Spleen (tissue), 7 donors: ENCODE measurements around the gene PLCB3.

ENCODE experiments used
- POLR2A ChIP-seq, 3 donors: fragments of 450-650 bp; IDR thresholded peaks; one replicate each; pipeline ENCODE4 v1.5.1; 2017; ENCODE audit warnings: antibody characterized with exemption in 3 of 3, mild to moderate bottlenecking in 1 of 3
- POLR2AphosphoS5 ChIP-seq, 3 donors: sonication (generic); formaldehyde crosslinking; IDR thresholded peaks; one replicate each; pipeline ENCODE4 v1.5.1; 2017; ENCODE audit warnings: antibody characterized with exemption in 3 of 3
- TF ChIP-seq, protein P1 (sequence below), 11 experiments: fragments of 200-600 bp in 7 of 11; fragments of 450-650 bp in 4 of 11; sonication (generic) in 4 of 11; IDR thresholded peaks in 8 of 11; conservative IDR thresholded peaks in 3 of 11; 1 replicate in 7 of 11; 2 replicates in 4 of 11; pipeline versions ENCODE4 v1.4.0 to v1.8.0; 2016 to 2021; ENCODE audit warnings: antibody characterized with exemption in 11 of 11, inconsistent platforms in 4 of 11, mild to moderate bottlenecking in 1 of 11
- donor health status: DM: no; HTN: no; CAD: no; lungs with moderate emphysema.
- donor health status: DM: no; HTN: no; CAD: no.
- donor health status: DM: no; HTN: no; CAD: no.

DNA sequence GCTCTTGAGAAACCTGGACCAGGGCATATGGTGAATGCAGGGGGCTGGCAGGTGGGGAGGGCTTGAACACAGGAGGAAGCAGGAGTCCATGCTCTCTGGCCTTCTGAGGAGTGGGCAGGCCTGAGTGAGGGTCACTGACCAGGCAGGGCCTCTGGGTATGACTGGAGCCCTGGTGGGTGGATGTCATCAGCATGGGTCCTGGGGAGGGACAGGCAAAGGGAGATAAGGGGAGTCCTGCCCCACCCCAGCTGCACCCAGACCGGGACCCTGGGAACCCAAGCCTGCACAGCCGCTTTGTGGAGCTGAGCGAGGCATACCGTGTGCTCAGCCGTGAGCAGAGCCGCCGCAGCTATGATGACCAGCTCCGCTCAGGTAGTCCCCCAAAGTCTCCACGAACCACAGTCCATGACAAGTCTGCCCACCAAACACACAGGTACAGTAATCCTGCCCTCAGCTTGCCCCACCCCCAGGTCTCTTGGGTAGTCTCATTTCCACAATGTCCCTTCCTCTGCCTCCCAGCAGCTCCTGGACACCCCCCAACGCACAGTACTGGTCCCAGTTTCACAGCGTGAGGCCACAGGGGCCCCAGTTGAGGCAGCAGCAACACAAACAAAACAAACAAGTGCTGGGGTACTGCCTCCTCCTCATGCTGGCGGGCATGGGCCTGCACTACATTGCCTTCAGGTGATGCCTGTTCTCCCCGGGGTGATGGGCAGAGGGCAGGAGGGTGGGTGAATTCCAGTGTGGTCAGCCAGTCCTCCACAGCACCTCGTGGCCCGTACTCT is 19.0 kb upstream of the PLCB3 start:
- no peak for TF ChIP-seq POLR2AphosphoS5 (IDR thresholded peaks at IDR 0.05)
- TF ChIP-seq, protein P1, sequence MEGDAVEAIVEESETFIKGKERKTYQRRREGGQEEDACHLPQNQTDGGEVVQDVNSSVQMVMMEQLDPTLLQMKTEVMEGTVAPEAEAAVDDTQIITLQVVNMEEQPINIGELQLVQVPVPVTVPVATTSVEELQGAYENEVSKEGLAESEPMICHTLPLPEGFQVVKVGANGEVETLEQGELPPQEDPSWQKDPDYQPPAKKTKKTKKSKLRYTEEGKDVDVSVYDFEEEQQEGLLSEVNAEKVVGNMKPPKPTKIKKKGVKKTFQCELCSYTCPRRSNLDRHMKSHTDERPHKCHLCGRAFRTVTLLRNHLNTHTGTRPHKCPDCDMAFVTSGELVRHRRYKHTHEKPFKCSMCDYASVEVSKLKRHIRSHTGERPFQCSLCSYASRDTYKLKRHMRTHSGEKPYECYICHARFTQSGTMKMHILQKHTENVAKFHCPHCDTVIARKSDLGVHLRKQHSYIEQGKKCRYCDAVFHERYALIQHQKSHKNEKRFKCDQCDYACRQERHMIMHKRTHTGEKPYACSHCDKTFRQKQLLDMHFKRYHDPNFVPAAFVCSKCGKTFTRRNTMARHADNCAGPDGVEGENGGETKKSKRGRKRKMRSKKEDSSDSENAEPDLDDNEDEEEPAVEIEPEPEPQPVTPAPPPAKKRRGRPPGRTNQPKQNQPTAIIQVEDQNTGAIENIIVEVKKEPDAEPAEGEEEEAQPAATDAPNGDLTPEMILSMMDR (IDR thresholded peaks at IDR 0.05 in 8 of 11, conservative IDR thresholded peaks at IDR 0.05 in 3 of 11): no peak
- no peak for TF ChIP-seq POLR2A (IDR thresholded peaks at IDR 0.05)
